ENCODE measurements around the gene SCYGR7. TPM values are rescaled to one million over a fixed set of nuclear protein-coding genes. Genes with fewer than 3 reads are reported as not detected.
"Not testable (repeated sequence)": the region's sequence is repeated elsewhere in the genome, so short reads cannot be mapped to it uniquely, and the experiment has no call there.

The SCYGR7 gene
- total RNA-seq = not detected

DNA sequence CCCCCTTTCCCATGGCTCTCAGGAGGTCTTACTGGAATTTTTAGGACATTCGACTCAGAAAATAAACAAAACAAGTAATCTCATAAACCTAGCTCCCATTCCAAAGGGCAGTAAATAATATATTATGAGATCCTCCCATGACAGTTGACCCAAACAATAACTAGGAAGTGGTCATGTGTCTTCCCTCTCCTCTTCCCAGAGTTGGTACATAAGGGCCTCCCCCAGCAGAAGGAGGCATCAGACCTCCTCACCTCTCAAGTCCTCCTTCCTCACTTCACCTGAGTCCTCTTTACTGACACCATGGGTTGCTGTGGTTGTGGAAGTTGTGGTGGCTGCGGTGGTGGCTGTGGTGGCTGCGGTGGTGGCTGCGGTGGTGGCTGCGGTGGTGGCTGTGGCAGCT lies at the start of gene SCYGR7:
Gene SCYGR7 (plus strand): TSS at position 301 of the 400 bp plus-strand sequence. CDS start 0 bp downstream, at position 301.
- DNase-seq = no peak

DNA sequence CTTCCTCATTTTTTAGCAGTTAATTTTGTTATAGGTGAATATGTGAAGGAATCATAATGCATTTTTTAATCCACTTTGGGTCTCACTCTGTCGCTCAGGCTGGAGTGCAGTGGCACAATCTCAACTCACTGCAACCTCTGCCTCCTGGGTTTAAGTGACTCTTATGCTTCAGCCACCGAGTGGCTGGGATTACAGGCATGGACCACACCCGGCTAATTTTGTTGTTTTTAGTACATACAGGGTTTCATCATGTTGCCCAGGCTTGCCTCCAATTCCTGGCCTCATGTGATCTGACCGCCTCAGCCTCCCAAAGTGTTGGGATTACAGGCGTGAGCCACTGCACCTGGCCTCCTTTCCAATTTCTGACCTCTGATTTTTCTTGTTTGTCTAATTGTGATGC lies 43.9 kb upstream of the SCYGR7 start:
- no peak for DNase-seq

DNA sequence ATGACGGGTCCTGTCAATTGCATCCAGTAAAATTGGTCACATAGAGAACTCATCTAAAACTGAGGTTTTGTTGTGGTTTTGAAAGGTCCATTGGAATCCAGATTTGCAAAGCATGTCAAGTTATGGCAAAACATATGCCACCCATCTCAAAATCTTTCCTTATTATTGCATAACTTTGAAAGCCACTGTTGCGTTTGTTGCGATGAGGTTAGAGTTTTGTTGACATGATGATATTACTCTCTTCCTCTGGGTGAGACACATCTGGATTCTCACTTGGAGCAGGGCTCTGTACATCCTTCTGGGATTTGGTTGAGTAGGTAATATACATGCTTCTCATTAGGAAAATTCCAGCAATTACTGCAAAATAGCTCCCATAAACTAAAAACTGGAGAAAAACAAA lies 40.9 kb upstream of the SCYGR7 start:
- DNase-seq = no peak

GRCh38 chr2:227696990-227697679 lies 31.0 kb upstream of the SCYGR7 start:
- DNase-seq = no peak

GRCh38 chr2:227701556-227701955 lies 26.6 kb upstream of the SCYGR7 start:
- DNase-seq = no peak

DNA sequence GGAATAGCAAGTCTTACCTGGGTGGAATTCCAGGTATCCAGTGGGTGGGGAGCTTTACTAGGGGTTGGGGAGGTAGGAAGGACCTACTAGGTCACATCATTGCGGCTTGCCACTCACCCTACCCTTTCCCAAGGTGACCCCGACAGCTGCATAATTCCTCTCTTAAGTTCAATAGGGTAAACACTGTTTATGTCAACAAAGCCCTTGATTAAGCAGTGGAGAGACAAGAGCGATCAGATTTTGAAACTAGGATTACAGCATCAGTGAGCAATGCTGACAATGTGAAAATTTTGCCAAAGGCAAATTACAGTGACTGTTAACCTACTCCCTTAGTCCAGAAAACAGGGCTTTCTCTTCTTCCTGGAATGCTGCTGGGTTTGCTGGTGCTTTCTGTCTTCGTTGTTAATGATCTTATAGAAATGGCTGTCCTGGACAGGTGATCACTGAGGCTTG lies 24.8 kb upstream of the SCYGR7 start:
- no peak for DNase-seq

- DNase-seq = no peak
These were observed 24.2 kb upstream of the SCYGR7 start for GRCh38 chr2:227703961-227704360.

GRCh38 chr2:227706859-227707258 lies 21.3 kb upstream of the SCYGR7 start:
- DNase-seq = no peak

GRCh38 chr2:227707390-227707789 lies 20.7 kb upstream of the SCYGR7 start:
- DNase-seq = no peak

DNA sequence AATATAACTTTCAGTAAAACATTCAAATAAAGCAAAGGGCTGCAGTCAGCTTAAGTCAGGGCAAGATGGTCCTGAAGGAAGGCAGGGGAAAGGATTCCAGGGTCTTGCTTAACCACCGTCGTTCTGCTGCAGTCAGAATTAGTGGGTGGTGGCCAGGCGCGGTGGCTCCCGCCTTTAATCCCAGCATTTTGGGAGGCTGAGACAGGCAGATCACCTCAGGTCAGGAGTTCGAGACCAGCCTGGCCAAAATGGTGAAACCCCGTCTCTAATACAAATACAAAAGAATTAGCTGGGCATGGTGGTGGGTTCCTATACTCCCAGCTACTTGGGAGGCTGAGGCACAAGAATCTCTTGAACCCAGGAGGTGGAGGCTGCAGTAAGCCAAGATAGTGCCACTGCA lies 17.1 kb upstream of the SCYGR7 start:
- no peak for DNase-seq

DNA sequence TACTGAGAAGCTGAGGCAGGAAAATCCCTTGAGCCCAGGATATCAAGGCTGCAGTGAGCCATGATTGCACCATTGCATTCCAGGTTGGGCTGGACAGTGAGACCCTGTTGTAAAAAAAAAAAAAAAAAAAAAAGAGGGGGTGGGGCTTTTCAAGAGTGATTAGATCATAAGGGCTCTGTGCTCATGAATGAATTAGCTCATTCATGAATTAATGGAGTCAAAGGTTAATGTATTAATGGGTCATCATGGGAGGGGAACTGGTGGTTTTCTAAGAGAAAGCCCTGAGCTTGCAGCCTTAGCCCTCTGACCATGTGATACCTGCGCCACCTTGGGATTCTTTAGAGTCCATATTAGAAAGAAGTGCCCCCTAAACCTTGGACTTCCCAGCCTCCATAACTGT lies 14.8 kb upstream of the SCYGR7 start:
- DNase-seq = no peak

DNA sequence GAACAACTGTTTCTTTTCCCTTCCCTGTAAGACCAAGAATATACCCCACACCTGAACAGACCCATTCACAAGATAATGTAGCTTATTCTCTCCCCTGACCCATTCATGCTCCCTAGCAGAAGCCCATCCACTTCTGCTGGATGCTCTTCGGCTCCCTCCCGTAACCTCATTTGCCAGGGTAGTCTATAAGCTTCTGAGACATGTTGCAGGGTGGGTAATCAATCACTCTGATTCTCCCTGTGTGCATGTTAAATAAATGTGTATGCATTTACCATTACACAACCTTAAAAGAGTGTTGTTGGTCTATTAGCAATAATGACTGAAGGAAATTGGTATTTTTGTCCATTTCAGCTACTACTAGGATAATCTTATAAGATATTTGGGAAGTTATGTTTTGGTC lies 11.6 kb upstream of the SCYGR7 start:
- no peak for DNase-seq

GRCh38 chr2:227717687-227718567 lies 10.2 kb upstream of the SCYGR7 start, which contains the start of gene SLC19A3:
Gene SLC19A3, minus strand, starts transcription at chr2:227718028. Its CDS starts 15,710 bp downstream, at chr2:227702318.
- peak; percentile 66 for DNase-seq

DNA sequence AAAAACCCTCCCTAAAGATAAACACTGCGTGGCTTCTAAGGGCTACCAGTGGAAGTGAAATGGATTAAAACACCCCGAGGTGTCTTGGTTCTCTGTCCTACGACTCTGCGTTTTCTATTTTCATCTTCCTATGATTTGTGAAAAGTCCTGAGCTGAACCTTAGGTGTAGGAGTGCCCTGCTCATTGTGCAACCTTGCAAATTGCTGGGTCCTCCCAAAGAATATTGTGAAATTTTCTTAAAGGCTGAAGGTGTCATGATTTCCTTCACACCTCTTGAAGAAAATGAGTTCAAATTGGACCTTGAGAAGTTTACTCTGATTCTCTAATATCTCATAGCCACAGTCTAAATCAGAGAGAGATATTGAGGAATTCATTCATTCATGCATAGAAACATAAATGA lies 8.5 kb upstream of the SCYGR7 start:
- DNase-seq = no peak

- DNase-seq = no peak
These were observed 7.5 kb upstream of the SCYGR7 start for GRCh38 chr2:227720680-227721079.

GRCh38 chr2:227722821-227723220 lies 5.3 kb upstream of the SCYGR7 start:
- DNase-seq = not testable (repeated sequence)

DNA sequence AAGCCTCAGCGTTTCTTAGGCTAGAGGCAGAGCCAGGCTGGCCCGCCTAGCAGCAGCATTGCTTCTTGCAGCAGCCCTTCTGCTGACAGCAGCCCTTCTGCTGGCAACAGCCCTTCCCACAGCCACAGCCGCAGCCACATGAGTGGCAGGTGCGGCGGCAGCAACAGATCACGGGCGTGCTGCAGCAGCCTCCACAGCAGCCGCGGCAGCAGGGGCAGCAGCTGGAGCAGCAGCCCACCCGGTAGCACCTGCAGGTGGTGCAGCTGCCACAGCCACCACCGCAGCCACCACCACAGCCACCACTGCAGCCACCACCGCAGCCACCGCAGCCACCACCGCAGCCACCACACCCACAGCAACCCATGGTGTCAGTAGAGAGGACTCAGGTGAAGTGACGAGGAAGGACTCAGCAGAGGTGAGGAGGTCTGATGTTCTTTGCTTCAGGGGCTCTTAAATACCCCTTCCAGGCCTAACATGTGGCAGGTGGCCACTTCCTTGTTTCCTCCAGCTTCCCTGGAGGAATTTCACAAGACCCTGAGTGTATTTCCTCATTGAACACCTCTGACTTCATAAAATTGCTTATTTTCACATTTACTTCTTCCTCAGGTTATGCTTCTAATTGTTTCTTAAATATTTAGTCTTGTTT lies 3.6 kb upstream of the SCYGR7 start, which contains the start of gene SCYGR6:
Gene SCYGR6 (minus strand): TSS at position 364 of the 646 bp plus-strand sequence. CDS start 0 bp downstream, at position 364.
- DNase-seq = no peak

DNA sequence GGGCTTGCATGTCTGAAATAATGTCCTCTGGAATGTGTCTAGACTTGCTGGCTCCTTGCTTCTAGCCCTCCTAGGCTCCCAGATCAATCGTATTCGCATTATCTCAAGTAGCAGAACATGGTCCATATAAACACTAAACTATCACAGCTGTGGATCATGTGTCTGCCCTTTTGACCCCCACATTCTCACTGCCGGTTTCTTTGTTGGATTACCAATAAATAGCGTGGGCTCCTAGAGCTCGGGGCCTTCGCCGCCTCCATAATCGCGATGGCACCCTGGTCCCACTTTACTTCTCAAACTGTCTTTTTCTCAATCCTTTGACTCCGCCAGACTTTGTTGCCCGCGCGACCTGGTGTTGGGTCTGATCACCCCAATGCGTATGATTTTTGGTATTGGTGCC lies 11.2 kb downstream of the SCYGR7 start:
- no peak for DNase-seq

GRCh38 chr2:227740705-227741104 lies 12.6 kb downstream of the SCYGR7 start:
- DNase-seq = not testable (repeated sequence)

- DNase-seq = no peak
These were observed 17.5 kb downstream of the SCYGR7 start, which contains the start of gene SCYGR8 for GRCh38 chr2:227745594-227745993. Gene SCYGR8, plus strand, starts transcription at chr2:227745894. Its CDS starts 0 bp downstream, at chr2:227745894.

GRCh38 chr2:227748079-227748478 lies 19.9 kb downstream of the SCYGR7 start:
- DNase-seq = no peak

- not testable (repeated sequence) for DNase-seq
These were observed 28.1 kb downstream of the SCYGR7 start for GRCh38 chr2:227756261-227756660.
